ENCODE data around the gene GPX7.

The GPX7 gene

DNA sequence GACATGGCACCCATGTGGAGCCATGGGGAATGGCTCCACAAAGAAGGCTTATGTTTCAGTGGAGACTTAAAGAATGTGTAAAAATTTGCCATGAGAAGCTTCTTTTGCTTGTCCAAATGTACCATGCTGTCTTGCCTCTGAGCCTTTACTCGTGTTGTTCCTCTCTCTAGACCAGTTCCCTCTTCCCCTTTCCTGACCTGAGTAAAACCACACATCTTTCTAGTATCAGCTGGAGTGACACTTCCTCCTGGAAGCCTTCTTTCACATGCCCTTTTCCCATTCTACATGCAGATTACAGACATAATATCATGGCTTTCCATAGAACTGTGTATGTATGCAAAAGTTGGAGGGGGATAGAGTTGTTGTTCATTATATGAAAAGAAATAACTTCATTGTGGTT lies 13.6 kb upstream of the GPX7 start:
- DNase-seq = no peak

DNA sequence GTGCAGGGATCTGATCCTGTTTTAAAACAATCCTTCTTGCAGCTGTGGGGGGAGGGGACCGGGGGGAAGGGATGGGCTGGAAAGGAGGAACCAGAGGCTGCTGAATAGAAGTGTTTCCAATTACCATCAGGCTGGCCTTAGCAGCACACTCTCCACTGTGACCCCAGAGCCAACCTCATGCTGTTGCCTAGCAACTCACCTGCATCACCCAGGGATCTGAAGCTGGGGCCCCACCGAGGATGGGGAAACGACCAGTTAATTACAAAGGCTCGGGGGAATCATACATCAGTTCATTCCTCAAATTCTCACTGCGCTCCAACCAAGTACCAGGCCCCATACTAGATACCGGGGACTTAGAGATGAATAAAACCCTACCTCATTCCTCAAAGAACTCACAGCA lies 11.9 kb upstream of the GPX7 start:
- DNase-seq = no peak

DNA sequence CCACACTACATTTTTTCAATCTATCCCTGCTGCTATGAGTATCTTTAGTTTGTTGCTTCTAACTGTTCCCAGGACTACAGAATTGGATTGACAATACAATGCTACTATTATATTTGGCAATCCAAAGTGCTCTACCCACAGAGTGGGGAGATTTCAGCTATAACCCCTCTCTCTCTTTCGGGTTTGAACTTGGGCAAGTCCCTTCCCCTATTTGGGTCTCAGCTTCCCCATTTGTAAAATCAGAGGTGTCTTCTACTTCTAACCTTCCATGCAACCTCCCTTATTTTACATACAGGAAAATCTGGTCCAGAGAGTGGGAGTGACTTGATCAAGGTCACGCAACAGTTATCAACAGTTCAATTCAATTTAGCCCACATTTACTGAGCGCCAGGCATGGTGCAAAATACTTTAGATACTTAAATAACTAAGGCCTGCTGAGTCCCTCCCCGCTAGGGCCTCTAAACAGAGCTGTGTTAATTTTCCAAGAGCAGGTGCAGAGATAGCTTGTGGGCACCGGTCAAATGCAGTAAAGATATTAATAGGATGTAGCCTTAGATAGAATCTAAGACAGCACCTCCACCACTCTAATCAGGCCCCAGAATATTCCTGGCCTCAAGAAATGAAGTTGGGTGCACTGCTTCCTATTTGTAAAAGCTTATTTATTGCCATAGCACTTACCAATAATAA lies 9.4 kb upstream of the GPX7 start:
- DNase-seq = no peak

DNA sequence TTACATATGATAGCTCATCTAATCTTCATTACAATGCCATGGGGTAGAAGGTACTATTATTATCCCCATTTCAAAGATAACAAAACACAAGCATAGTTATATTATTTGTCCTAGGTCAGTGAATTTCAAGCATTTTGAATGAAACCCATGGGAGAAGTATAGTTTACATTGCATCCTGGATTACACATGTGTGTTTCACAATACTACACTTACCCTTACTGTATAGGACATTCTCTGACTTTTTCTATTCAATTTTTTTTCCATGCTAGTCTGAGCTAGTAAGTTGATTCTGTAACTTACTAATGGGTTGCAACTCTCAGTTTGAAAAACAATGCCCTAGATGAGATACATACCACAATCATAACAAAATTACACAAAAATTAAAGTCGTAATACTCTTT lies 8.7 kb upstream of the GPX7 start:
- DNase-seq = no peak

DNA sequence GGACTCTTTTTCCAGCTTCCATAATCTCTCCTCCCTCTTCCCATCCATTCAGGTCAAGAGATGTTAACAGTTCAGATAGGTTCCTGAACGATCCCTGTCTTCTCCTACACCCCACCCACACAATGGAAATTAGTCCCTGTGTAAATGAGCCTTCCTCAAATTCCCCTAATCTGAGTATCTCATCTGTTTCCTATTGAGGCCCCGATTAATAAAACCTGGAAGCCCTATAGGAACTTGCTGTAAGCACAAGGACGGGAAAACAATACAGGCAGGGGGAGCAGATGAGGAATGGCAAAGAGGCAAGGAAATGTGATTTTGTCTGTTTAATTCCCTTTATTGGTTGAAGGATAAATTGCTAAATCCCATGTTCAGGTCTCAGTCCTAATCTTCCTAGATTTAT lies 7.1 kb upstream of the GPX7 start:
- no peak for DNase-seq

DNA sequence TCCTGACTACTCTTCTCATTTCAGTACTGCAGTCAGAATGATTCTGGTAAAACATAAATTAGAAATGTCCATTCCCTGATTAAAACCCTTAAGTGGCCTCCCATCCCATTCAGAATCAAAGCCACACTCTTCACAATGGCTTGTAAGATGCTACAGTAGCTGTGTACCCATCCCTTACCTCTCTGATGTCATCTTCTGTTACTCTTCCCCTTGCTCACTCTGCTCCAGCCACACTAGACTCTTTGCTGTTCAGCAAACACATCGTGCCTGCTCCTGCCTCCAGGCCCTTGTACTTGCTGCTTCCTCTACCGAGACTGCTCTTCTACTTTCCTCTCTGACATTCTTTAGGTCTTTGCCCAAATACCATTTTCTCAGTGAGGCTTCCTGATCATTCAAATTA lies 4.3 kb upstream of the GPX7 start:
- DNase-seq = no peak

DNA sequence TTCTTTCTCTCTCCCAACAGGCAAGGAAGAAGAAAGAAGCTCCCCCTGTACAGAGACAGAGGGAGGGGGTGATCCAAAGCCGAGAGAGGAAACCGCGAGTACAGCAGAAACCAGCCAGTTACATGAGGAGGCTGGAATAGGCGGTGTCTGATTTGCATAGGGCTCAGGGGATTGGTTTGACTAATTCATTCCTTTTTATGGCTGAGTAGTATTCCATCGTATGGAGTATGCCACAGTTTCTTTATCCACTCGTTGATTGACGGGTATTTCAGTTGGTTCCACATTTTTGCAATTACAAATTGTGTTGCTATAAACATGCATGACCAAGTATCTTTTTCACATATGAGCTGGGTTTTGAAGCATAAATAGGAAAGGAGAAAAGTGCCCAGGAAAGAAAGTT lies 3.4 kb upstream of the GPX7 start:
- DNase-seq = no peak

DNA sequence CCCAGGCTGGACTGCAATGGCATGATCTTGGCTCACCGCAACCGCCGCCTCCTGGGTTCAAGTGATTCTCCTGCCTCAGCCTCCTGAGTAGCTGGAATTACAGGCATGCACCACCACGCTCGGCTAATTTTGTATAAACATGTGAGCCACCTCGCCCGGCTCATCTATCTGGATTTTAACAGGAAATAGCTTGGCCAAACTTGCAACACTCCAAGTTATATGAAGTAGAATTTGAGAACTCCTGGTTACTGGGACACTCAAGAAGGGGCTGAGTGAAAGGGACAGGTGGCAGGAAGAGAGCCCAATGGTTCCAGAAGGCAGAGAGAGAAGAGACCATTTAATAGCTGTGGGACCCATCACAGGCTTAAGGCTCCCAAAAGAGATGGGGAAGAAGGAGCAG lies 2.9 kb upstream of the GPX7 start:
- DNase-seq = no peak

DNA sequence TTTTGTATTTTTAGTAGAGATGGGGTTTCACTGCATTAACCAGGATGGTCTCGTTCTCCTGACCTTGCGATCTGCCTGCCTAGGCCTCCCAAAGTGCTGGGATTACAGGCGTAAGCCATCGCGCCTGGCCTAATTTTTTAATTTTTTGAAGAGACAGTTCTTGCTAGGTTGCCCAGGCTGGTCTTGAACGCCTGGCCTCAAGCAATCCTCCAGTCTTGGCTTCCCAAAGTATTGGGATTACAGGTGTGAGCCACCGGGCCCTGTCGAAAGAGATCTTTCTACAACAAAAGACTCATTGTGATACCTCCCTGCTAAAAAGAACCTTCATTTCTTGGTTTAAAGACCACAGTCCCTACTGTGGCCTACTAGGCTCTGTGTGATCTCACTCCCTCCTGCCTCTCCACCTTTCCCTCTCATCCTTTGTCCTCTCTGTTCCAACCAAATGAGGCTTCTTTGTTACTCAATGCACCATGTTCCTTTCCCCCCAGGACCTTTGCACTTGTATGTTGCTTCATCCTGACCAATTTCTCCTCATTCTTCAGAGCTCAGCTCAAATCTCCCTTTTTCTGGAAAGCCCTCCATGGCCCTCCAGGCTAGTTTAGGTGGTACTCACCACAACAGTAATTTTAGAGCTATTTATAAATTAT lies 1.5 kb upstream of the GPX7 start:
- no peak for DNase-seq

DNA sequence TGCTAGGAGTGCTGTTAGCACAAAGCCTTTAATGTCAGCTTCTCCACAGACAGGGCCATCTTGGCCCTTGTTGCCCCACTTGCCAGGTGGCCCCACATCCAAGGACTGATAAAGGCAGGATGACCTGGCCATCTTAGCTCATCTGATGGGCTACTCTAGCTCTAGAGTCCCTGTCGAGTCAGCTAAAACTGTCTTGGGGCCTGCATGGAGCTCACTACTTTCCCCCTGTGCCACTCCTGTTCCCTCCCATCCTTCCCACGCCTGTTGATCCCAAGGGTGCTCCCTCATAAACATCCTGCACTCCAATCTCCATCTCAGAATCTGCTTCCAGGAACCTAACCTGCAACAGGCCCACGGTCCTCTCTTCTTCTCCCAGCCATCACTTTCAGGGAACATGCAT lies 652 bp upstream of the GPX7 start:
- no peak for DNase-seq

DNA sequence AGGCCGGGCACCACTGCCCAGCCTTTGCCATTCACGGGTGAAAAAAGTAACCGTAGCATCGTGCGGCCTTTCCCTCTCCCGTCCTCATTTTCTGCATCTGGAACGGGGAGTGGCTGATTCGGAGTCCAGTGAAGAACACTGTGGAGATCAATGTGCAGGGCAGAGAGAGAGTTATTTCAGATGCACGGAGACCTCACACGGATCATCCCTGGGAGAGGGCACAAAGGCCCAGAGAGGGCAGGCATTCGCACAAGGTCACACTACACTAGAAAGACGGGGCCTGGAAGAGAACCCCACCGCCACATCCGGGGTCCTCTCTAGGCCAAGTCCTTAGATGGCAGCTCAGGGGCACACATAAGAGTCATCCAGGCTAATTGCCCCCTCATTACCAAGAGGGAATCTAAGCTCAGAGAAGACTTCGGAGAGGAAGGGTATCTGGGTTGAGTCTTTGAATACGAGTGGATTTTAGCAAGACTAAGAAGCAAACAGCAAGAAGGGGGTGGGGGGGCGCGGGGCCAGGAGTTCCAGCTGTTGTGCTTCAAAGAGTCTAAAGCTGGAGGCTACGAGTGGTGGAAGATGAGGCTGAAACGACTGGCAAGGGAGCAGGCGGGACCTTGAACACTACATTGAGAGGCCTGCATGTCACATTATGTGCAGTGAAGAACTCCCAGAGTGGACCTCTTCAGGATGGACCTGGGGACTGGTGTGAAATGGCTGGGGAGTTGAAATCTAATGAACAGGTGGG lies 857 bp downstream of the GPX7 start:
- no peak for DNase-seq

DNA sequence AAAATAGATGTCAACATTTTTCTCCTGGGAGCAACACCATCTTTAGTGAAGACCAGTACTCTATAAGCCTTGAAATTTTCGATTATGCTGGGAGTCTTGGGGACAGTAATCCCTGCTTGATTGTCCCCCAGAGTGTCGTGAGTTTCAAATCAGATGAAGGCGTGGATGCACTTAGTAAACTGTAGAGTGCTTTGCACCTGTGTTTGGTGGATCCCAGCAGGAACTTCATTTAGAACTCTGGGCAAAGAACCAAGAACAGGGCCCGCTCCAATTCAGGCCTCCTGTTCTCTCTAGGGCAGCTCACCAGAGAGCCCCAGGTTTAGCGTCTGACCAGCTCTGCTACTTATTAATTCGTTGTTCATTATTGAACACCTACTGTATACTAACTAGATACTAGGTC lies 1.5 kb downstream of the GPX7 start:
- DNase-seq = no peak

DNA sequence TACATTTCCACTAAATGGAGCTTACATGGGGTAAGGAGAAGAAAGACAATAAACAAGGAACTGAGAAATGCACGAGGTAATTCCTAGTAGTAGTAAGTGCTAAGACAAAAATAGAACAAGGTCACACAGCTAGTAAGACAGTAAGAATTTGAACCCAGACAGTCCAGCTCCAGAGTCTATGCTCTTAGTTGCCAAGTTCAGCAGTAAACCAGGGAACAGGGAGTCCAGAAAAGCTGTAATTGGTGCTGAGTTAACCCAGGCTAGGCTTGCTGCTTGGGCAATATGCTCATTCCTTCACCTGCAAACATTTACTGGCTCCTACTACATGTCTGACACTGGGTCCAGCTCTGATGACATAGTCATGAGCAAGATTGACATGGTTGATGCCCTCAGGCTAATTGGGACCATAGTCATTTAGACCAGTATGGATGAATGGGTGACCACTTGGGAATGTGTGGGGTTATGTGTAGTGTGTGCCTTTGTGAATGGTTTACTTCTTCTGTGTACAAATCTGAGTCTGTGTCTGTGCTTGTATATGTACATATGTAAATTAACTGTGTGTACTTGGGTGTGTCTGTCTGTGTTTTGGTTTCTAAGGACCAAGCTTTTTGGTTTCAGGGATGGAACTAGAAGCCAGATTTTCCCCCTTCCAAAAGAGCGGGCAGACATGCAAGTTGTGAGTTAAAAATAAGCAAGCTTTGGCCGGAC lies 2.0 kb downstream of the GPX7 start:
- DNase-seq = no peak

DNA sequence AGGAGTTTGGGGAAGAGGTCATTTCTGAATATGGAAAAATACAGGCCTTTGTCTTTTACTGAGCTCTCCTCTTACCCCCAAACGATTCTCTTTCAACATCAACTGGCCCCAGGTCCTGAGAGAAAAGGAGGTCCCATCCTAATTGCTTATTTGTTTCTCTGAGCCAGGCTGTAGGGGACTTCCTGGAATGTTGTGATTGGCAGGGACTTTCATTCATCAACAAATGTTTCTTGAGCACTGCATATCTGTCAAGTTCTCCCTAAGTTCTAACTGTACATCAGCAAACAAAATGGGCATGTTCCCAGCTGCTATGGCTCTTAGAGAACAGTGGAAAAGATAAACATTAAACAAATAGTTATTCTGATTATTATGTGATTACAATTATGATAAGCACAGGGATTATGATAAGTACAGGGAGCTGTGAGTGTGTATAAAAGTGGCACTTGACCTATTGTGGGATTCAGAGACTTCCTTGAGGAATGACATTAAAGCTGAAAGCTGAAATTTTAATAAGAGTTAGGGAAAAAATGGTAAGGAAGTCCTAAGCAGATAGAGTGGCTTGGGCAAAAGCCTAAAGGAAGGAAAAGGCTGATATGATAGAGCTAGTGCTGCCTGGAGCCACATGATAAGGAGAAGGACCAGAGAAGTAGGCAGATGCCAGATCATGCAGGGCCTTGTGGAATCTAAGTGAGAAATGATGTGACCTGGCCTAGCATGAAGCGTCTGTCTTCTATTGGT lies 11.6 kb downstream of the GPX7 start:
- no peak for DNase-seq

DNA sequence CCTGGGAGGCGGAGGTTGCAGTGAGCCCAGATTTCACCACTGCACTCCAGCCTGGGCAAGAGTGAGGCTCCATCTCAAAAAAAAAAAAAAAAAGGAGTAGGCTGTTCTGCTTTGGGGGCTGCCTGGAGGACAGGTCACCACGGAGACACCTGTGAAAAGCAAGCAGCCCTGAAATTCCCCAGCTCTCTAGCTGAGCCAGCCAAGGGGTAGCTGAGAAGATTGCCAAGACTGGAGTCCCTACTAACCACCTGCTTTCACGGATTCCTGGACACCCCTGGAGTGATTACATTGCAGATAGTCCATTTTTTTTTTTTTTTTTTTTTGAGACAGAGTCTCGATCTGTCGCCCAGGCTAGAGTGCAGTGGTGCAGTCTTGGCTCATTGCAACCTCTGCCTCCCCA lies 12.5 kb downstream of the GPX7 start:
- DNase-seq = no peak

DNA sequence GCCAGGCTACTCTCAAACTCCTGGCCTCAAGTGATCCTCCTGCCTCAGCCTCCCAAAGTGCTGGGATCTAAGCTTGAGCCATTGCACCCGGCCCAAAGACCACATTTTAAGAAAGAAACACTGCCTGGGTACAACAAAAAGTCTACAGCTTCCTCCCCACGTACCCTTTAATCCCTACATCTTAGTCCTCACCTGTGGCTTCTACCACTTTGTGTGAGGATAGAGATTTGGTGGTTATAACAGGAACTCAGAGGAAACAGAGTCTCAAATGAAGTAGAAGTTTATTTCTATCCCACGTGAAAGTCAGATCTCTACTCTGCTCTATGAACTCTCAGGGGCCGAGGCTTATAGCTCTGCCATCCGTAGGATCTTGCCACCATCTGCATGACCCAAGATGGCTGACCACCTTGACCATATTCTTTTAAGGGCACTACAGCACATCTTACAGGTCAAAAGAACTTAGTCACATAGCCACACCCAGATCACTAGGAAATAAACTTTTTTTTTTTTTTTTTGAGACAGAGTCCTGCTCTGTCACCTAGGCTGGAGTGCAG lies 13.4 kb downstream of the GPX7 start:
- no peak for DNase-seq

DNA sequence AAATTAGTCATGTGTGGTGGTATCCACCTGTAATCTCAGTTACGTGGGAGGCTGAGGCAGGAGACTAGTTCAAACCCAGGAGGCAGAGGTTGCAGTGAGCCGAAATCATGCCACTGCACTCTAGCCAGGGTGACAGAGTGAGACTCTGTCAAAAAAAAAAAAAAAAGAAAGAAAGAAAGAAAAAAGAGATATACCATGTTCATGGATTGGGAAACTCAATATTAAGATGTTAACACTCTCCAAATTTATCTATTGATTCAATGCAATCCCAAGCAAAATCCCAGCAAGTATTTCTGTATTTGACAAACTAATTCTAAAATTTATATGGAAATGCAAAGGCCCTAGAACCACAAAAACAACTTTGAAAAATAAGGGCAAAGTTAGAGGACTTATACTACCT lies 19.8 kb downstream of the GPX7 start:
- DNase-seq = no peak

DNA sequence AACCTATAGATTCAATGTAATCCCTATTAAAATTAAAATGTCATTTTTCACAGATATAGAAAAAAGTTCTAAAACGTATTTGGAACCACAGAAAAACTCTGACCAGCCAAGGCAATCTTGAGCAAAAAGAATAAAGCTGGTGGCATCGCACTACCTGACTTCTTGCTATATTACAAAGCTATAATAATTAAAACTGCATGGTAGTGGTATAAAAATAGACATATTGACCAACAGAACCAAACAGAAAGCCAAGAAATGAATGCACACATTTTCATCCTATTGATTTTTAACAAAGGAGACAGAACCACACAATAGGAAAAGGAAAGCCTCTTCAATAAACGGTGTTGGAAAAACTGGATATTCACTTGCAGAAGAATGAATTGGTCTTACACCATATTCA lies 21.6 kb downstream of the GPX7 start:
- no peak for DNase-seq

DNA sequence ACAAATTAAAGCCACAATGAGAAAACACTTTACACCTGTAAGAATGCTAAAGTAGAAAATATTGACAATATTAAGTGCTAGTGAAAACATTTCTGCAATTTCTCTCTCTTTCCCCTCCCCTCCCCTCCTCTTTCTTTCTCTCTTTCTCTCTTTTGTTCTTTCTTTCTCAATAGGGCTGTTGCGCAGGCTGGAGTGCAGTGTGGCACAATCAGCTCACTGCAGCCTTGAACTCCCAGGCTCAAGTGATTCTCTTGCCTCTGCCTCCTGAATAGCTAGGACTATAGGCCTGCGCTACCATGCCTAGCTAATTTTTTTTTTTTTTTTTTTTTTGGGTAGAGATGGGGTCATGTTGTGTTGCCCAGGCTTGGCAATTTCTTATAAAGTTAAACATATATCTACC lies 24.9 kb downstream of the GPX7 start:
- no peak for DNase-seq

DNA sequence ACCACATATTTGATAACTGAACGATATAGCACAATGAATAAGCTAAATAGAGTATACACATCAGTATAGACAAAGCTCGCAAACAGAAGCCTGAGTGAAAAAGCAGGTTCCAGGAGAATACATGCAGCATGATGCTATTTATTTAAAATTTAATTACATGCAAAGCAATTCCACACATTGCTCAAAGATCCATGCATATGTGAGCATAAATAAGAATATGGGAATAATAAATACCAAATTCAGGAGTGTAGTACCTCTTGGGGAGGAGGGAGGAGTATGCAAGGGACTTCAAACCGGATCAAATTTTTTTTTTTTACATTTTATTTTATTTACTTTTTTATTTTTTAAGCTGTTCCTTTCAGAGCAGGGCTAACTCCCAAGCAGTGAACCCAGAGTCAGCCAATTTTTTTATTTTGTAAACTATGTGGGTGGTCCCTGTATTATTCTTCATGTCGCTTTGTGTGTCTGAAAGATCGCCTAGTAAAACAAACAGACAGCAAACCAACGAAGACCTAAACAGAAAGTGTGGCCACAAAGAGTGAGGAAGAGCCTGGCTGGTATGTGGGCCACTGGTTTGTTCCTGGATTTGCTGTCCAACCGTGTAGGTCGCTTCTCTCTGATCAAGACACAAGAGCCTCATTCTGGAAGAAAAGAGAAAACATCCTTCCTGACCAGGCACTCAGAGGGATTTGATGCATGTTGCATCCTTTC lies 26.6 kb downstream of the GPX7 start:
- no peak for DNase-seq

DNA sequence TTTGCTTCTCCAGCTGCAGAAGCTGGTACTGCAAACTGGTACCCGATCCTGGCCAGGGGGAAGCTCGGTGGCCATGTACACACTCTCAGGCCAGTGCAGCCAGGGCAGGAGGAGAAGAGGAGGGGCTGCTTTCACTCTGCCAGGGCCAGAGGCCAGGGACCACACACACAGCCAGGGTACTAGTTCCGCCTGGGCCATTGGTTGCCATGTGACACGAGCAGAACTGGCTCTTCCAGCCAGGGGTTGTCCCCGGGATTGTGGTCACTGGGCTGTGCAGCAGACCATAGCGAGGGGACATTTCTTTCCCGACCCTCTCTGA lies 27.1 kb downstream of the GPX7 start:
- no peak for DNase-seq

DNA sequence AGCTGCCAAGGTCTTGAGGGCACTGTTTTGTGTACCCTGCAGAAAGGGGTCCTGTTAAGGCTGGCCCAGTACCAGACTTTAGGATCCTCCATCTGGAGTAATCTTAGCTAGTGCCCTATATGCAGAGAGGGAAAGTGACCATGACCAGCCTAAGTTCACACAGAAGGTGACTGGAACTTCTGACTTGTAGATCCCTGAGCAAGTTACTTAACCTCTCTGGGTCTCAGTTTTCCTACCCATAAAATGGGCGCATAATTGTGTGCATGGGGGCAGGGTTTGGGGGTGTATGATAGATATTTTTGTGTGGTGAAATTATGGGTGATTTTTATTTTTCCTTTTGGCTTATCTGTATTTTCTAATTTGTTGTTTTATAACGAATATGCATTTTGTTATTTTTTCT lies 27.5 kb downstream of the GPX7 start:
- no peak for DNase-seq
